Activated CD4-positive, alpha-beta T cell treated with anti-CD3 and anti-CD28 coated beads for 36 hours (primary cell): ENCODE results near the gene VWA5A. TPM values are rescaled to one million over a fixed set of nuclear protein-coding genes. Genes with fewer than 3 reads are reported as not detected.

ENCODE experiments used
- ATAC-seq: fragments of 200-7000 bp; cut with Tn5 transposase; one replicate; pipeline ENCODE4 v1.10.0; 2021; ENCODE audit warnings: mild to moderate bottlenecking, moderate library complexity
- CTCF ChIA-PET: fragments of 350-600 bp; sonication (Branson Sonifier 250); formaldehyde crosslinking; loops from one replicate; lab custom pipeline; 2021; ENCODE audit warnings: antibody characterized with exemption; lab: Charles Lee
- POLR2A ChIA-PET: fragments of 350-600 bp; sonication (Branson Sonifier 250); formaldehyde crosslinking; loops from one replicate; lab custom pipeline; 2021; ENCODE audit warnings: antibody characterized with exemption, inconsistent platforms; lab: Charles Lee
- DNase-seq: peaks from one replicate; pipeline ENCODE4 v3.0.0-alpha.2; 2020
- H3K27ac Mint-ChIP-seq: one replicate; pipeline ENCODE4 v1.8.0; 2021; ENCODE audit warnings: mixed read lengths
- H3K27me3 Mint-ChIP-seq: one replicate; pipeline ENCODE4 v1.8.0; 2021; ENCODE audit warnings: mixed read lengths
- H3K36me3 Mint-ChIP-seq: one replicate; pipeline ENCODE4 v1.8.0; 2021; ENCODE audit warnings: low read depth, mixed read lengths
- H3K4me1 Mint-ChIP-seq: one replicate; pipeline ENCODE4 v1.8.0; 2021; ENCODE audit warnings: mixed read lengths
- H3K4me3 Mint-ChIP-seq: one replicate; pipeline ENCODE4 v1.8.0; 2021; ENCODE audit warnings: mild to moderate bottlenecking, moderate library complexity, mixed read lengths
- H3K9me3 Mint-ChIP-seq: one replicate; pipeline ENCODE4 v1.8.0; 2021; ENCODE audit warnings: low read depth, mixed read lengths
- intact Hi-C, 2 experiments: fragments of 100-400 bp; cut with DNase I in 1 of 2; cut with micrococcal nuclease in 1 of 2; formaldehyde crosslinking; loops; one replicate each; pipeline versions ENCODE4 v1.14.2 to v1.15.1; 2022 to 2024; cut with DNase I, micrococcal nuclease
- total RNA-seq, 2 experiments: library from RNA; stranded (reverse); gene quantifications; one replicate each; pipeline ENCODE4 v1.2.3, GENCODE V29; 2021

Gene VWA5A
- total RNA-seq, 2 experiments from 2014 or later, result 8.6 to 8.8 TPM

DNA sequence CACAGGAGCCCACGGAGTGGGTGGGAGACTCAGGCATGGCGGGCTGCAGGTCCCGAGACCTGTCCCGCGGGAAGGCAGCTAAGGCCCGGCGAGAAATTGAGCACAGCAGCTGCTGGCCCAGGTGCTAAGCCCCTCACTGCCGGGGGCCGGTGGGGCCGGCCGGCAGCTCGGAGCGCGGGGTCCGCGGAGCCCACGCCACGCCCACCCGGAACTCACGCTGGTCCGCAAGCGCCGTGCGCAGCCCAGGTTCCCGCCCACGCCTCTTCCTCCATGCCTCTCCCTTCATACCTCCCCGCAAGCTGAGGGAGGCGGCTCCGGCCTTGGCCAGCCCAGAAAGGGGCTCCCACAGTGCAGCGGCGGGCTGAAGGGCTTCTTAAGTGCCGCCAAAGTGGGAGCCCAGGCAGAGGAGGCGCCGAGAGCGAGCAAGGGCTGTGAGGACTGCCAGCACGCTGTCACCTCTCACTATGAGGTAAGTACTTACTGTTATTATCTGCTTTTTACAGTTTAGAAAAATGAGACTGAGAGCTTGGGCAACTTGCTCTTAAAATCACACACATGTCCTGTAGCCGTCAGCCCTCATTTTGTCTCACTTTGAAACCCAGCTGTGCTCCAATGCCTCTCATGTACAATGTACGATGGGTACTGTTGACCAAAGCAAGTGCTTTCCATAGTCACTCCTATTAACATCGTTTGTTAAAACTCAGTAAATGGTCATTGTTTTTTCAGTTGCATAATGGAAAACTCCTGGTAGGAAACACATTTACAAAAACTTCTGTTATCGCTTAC, 55.7 kb downstream of the VWA5A start:
- POLR2A ChIA-PET, result no interaction called here

DNA sequence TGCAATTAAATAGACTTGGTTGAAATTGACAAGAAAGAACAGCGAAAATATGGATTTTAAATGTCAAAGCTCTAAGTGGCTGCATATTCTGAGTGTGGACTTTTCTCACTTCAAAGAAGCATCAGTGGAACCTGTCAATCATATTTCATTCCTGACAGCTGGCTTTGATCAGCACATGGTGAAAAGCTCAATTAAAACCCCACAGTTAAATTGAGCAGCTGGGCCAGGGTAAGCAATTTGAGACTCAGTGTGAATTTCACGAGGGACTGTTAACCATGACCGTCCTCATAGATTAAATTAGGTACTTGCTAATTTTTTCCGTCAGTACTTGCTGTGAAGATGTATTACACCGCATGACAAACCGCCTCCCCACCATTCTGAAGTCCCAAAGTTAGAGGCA, 56.9 kb downstream of the VWA5A start:
- no peak overlapping the region for H3K27ac Mint-ChIP-seq
- no peak overlapping the region for H3K4me3 Mint-ChIP-seq
- ATAC-seq (no peak), DNase-seq (no peak)
- ChIA-PET CTCF (interaction anchor here (0.6 to 1.3 kb wide), 2 partner anchors 16 to 100 kb away, joined by 3 to 4 read pairs; no protein-coding TSS in a partner anchor), POLR2A (no interaction called here)
- H3K4me1 Mint-ChIP-seq, result no peaks in the 10 kb centered on the region
- no peaks in the 10 kb centered on the region for H3K9me3 Mint-ChIP-seq
- intact Hi-C loops, result no loop called here
- peaks cover 6% of the 10 kb centered on the region for H3K27me3 Mint-ChIP-seq
- H3K36me3 Mint-ChIP-seq, result no peaks in the 10 kb centered on the region

More for the DNA sequence above, 55.7 kb downstream of the VWA5A start:
- ATAC-seq (no peak), DNase-seq (no peak)
- Mint-ChIP-seq H3K4me1 (no peaks in the 10 kb centered on the region), H3K9me3 (no peaks in the 10 kb centered on the region), H3K4me3 (no peak overlapping the region), H3K27ac (no peak overlapping the region), H3K36me3 (no peaks in the 10 kb centered on the region), H3K27me3 (peaks cover 10% of the 10 kb centered on the region)
- intact Hi-C loops, result no loop called here
- CTCF ChIA-PET, result interaction anchor here (1.3 kb wide), 1 partner anchor 99 kb away, joined by 4 read pairs; no protein-coding TSS in a partner anchor

DNA sequence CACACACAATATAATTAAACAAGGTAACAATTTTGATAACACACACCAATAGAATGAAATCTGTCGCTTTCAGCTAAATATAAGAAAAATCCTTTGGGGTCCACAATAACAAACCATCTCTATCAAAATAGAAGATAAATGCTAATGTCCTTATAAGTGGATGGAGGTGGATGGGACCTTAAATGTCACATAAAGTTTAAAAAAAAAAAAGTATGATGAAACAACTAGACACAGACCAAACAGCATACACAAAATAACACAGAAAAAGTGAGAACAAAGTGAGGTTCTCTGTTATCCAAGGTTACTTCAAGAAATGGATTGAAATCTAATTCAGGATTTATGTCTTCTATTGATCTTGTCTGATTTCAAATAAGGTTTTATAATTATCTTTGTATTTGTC, 57.3 kb downstream of the VWA5A start:
- H3K9me3 Mint-ChIP-seq, result no peaks in the 10 kb centered on the region
- no peak for ATAC-seq
- no peak for DNase-seq
- POLR2A ChIA-PET, result no interaction called here
- CTCF ChIA-PET, result interaction anchor here (0.7 kb wide), 1 partner anchor 31 kb away, joined by 3 read pairs; no protein-coding TSS in a partner anchor
- no peak overlapping the region for H3K4me3 Mint-ChIP-seq
- H3K4me1 Mint-ChIP-seq, result no peaks in the 10 kb centered on the region
- H3K27me3 Mint-ChIP-seq, result peaks cover 1% of the 10 kb centered on the region
- H3K36me3 Mint-ChIP-seq, result no peaks in the 10 kb centered on the region
- H3K27ac Mint-ChIP-seq, result no peak overlapping the region
- intact Hi-C loops, result no loop called here

DNA sequence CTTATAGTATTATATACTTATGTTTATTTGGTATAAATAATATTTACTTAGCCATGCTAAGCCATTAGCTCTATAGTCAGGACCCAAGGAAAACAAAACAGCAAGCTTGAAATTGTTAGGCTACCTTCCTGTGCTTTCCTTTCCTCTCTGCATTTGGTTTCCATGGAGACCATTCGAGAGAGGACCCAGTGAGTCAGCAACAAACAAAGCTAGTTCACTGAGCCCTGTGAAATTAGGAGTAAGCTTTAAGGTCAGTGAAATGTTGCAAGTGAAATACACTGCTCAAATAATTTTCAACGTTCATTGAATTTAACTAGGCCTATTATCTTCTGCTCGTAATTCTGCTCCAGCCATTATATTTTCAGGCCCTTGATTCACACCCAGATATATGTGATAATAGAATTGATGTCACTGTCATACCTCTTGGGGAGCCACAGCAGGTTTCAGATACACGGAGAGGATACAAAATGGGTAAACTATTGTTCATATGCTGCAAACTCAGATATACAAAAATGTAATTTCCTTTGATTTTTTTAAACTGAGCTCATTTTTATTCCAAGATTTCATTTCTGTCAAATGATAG, 58.8 kb downstream of the VWA5A start:
- Mint-ChIP-seq H3K4me3 (no peak overlapping the region), H3K27me3 (no peaks in the 10 kb centered on the region), H3K36me3 (no peaks in the 10 kb centered on the region), H3K27ac (no peak overlapping the region), H3K4me1 (no peaks in the 10 kb centered on the region), H3K9me3 (no peaks in the 10 kb centered on the region)
- ChIA-PET CTCF (interaction anchor here (0.6 kb wide), 1 partner anchor 161 kb away, joined by 3 read pairs; no protein-coding TSS in a partner anchor), POLR2A (no interaction called here)
- ATAC-seq (peak; percentile 30), DNase-seq (no peak)
- intact Hi-C loops, result no loop called here

DNA sequence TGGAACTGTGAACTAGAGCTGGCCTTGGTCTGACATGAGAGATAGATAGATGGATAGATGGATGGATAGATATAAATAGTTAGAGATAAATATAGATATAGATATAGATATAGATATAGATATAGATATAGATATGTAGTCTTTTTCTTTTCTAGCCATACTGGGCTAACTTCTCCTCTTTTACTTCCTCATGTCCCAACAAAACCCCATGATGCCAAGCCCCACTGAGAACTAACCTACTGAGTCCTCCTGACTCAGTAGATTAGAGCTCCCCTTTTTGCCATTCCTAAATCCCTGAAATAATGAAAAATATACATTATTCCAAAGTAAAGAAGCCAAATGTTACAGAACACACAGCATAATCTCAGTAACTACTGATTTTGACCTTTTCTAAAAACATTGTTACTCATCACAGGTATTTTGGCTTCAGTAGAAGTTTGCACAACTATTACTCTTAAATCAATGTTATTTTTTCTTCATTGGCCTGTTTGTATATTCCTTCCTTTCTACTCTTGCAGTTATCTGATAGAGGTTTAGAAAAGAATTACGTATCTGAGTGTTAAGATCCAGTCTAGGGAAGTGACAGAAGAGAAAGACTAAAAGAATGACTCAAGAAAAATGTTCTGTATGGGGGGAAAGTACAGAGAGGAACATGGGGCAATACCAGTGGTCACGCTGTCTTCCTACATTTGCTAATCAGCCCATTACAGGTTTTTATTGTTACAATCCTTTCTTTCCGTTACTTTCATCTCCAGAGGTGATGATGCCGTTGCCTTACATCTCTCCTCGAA, 61.9 kb downstream of the VWA5A start:
- Mint-ChIP-seq H3K27me3 (peaks cover 4% of the 10 kb centered on the region), H3K27ac (no peak overlapping the region), H3K36me3 (no peaks in the 10 kb centered on the region), H3K4me1 (no peaks in the 10 kb centered on the region), H3K4me3 (no peak overlapping the region), H3K9me3 (no peaks in the 10 kb centered on the region)
- CTCF ChIA-PET, result interaction anchor here (1.0 kb wide), 1 partner anchor 108 kb away, joined by 3 read pairs; no protein-coding TSS in a partner anchor
- DNase-seq, result no peak
- intact Hi-C loops, result no loop called here
- POLR2A ChIA-PET, result no interaction called here
- no peak for ATAC-seq

DNA sequence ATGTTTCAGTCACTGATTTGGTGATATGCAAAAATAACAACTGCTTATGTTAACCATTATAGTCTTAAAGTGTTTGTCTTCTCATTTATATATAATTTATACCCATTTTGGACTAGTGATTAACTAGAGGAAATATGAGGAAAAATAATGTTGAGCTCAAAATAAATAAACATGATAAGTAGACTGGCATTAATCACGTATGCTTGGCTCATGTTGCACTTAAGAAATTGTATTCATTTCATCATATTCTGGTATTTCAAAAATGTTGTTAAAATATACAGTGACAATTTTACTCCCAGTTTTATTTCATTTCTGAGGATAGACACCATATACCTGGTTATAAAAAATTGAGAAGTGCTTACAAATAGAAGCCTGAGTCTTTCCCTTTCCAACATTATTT, 64.1 kb downstream of the VWA5A start:
- no peaks in the 10 kb centered on the region for H3K4me1 Mint-ChIP-seq
- H3K4me3 Mint-ChIP-seq, result no peak overlapping the region
- H3K9me3 Mint-ChIP-seq, result no peaks in the 10 kb centered on the region
- CTCF ChIA-PET, result no interaction called here
- no peaks in the 10 kb centered on the region for H3K36me3 Mint-ChIP-seq
- intact Hi-C loops, result no loop called here
- DNase-seq (no peak), ATAC-seq (no peak)
- H3K27me3 Mint-ChIP-seq, result peaks cover 12% of the 10 kb centered on the region
- no peak overlapping the region for H3K27ac Mint-ChIP-seq
- POLR2A ChIA-PET, result no interaction called here

DNA sequence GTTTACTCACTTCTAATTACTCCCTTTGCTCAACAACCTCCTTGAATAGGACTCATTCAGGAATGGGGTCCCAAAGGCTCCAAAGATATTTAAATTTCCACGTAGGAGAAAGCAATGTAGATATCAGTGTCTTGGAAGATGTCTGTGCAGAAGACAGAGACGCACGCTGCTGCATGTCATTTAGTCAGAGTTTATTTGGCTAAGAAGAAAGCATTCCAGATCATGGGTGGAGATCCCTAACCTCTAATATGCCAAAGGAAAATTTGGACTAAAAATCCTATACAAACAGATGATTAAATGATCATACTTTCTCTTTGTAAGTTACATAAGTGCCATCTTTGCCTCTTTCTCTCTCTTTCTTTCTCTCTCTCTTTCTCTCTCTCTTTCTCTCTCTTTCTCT, 67.8 kb downstream of the VWA5A start, which contains the start of gene OR10D3:
TSS of gene OR10D3 (plus strand) at position 278 of the 400 bp plus-strand sequence. CDS start 1,925 bp downstream, outside the sequence.
- H3K4me3 Mint-ChIP-seq, result no peak within 1 kb of the TSS
- H3K9me3 Mint-ChIP-seq, result no peaks in the 10 kb centered on the region

DNA sequence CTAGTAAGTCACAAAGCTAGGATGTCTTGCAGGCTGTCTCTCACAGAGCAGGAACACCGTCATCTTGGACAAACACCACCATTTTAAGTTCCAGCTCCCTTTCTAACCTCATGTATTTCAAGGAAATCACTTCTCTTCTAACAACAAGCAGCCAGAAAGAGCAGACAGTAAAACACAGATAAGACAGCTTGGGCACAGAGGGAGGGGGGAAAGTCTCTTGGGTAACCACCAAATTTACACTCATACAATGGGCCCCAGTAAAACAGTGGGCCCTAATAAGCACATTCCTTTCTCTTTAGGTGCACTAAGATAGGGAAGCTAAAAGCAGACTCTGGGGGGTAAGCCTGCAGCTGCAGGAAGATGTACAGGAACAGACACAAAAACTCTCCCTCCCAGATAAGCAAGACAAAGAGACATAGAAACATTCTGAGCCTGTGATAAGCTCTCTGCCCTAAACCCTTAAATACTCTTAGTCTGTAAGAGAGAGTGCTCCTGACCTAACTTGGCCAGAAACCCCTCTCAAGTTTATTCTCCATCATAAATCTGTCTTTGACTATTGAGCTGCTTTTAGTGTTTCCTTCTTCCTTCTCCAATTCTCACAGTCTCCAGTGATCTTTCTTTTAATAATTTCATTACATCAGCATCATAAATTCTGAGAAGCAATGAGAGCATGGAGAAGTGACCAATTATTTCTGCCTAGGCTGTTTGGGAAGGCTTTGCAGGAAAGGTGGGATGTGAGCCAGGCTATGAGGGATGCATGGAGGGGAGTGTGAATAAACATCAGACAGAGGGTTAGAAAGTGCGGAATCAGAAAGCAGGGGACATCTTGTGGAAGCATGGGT, 75.3 kb downstream of the VWA5A start:
- H3K4me1 Mint-ChIP-seq, result no peaks in the 10 kb centered on the region
- no peak overlapping the region for H3K27ac Mint-ChIP-seq
- intact Hi-C loops, result no loop called here
- ATAC-seq (no peak), DNase-seq (no peak)
- no peaks in the 10 kb centered on the region for H3K36me3 Mint-ChIP-seq
- H3K27me3 Mint-ChIP-seq, result peaks cover 23% of the 10 kb centered on the region
- no peak overlapping the region for H3K4me3 Mint-ChIP-seq
- ChIA-PET POLR2A (no interaction called here), CTCF (interaction anchor here (7.7 kb wide), 1 partner anchor 120 kb away, joined by 91 read pairs; no protein-coding TSS in a partner anchor)
- H3K9me3 Mint-ChIP-seq, result no peaks in the 10 kb centered on the region

More for the DNA sequence above, 67.8 kb downstream of the VWA5A start, which contains the start of gene OR10D3:
- H3K27me3 Mint-ChIP-seq, result peaks cover 26% of the 10 kb centered on the region
- intact Hi-C loops, result no loop called here
- CTCF ChIA-PET, result interaction anchor here (1.2 kb wide), 1 partner anchor 9 kb away, joined by 3 read pairs; no protein-coding TSS in a partner anchor
- POLR2A ChIA-PET, result no interaction called here
- H3K36me3 Mint-ChIP-seq, result no peaks in the 10 kb centered on the region
- no peaks in the 10 kb centered on the region for H3K4me1 Mint-ChIP-seq
- H3K27ac Mint-ChIP-seq, result no peak within 1 kb of the TSS
- ATAC-seq (no peak), DNase-seq (no peak)

DNA sequence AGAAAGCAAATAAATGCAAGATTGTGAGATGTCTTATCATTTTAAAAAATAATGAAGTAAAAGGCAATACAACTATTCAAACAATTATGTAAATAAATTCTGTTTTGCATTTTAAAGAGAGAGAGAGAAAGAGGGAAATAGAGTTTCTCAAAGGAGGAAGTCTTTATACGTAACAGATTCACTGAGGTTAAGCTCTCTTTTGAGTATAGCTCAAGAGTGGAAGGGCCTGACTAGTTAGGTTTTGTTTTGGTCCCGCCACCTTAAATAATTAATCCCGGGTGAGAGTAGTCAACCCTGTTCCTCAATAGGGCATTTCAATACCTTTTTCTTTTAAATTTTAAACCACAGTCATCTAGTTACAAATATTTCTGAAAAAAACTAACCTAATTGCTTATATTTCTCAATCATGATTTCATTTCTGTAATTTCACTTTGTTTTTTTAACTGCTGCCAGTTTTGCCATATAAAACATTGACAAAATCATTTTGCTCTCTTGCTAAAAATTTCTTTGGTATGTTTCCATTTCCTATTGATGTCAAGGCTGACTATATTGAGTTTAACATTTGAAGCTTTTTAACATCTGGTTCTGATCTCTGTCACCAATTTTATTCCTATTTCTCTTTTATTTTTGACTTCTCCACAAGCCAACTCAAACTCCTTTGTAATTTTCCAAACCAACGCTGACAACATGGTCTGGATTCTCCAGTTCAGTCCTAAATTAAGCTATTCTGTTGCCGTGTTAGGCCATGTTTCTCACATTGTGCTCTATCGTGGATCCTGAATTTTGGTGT, 78.2 kb downstream of the VWA5A start:
- Mint-ChIP-seq H3K4me1 (no peaks in the 10 kb centered on the region), H3K27me3 (peaks cover 14% of the 10 kb centered on the region), H3K9me3 (no peaks in the 10 kb centered on the region), H3K36me3 (no peaks in the 10 kb centered on the region), H3K4me3 (no peak overlapping the region), H3K27ac (no peak overlapping the region)
- CTCF ChIA-PET, result interaction anchor here (0.8 to 7.7 kb wide), 12 partner anchors 10 to 133 kb away, joined by 3 to 91 read pairs (median 3); no protein-coding TSS in a partner anchor
- no peak for ATAC-seq
- POLR2A ChIA-PET, result no interaction called here
- DNase-seq, result no peak
- intact Hi-C loops, result loop anchor here in 1 of 2 experiments (2.0 kb wide), 1 partner anchor 85 kb away; no protein-coding TSS in a partner anchor
